ENCODE measurements around the gene GINS2.

GRCh38 chr16:85637808-85638647 lies 50.7 kb downstream of the GINS2 start:
- peak in 2 of 3 donors; percentile 12 to 15 for TF ChIP-seq POLR2AphosphoS5 (IDR thresholded peaks at IDR 0.05)
- TF ChIP-seq, protein P1, sequence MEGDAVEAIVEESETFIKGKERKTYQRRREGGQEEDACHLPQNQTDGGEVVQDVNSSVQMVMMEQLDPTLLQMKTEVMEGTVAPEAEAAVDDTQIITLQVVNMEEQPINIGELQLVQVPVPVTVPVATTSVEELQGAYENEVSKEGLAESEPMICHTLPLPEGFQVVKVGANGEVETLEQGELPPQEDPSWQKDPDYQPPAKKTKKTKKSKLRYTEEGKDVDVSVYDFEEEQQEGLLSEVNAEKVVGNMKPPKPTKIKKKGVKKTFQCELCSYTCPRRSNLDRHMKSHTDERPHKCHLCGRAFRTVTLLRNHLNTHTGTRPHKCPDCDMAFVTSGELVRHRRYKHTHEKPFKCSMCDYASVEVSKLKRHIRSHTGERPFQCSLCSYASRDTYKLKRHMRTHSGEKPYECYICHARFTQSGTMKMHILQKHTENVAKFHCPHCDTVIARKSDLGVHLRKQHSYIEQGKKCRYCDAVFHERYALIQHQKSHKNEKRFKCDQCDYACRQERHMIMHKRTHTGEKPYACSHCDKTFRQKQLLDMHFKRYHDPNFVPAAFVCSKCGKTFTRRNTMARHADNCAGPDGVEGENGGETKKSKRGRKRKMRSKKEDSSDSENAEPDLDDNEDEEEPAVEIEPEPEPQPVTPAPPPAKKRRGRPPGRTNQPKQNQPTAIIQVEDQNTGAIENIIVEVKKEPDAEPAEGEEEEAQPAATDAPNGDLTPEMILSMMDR (IDR thresholded peaks at IDR 0.05): peak in 1 of 7 experiments; percentile 24

Measured in stomach (tissue), 4 donors.